HG03108 (cell line): ENCODE results near the gene KLHL29.

Source experiments
- ATAC-seq: cut with Tn5 transposase; IDR thresholded peaks from one replicate; pipeline ENCODE4 v1.9.1; 2021; ENCODE audit warnings: moderate library complexity; ENCODE audit not compliant: unreplicated experiment

The KLHL29 gene

DNA sequence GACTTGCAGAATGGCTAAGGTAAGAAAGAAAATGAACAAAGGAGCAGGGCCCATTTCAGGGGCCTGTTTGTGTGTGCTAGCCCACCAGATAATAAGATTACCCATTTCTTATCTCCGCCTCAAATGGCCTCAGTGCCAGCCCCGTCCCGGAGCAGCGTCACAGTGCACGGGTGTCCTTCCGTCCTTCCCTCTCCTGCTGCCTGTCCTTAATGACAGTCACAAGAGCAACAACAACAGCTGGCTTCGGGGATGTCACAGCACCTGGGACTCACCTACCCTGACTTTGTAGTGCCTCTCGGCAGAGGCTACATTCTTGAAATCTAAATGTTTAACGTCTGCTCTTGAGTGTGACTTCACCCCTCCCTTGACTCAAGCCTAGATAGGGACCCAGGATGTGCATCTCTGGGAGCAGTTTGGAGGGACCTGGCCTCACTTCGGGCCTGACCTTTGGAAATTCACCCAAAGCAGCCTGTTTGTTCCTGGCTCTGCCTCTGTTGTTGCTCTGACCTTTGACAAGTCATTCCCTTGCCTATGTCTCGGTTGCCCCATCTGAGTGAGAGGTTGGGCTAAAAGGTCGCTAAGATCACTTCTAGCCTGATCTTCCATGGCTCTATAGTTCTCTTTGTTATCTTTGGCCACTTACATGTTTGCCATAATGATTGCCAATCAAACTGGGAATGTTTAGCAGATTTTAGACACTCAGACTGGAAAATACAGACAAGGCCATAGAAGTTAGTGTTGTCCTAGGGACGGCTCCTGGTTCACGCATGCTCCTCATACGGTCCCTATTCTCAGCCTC is 122.5 kb downstream of the KLHL29 start:
- ATAC-seq: no peak

DNA sequence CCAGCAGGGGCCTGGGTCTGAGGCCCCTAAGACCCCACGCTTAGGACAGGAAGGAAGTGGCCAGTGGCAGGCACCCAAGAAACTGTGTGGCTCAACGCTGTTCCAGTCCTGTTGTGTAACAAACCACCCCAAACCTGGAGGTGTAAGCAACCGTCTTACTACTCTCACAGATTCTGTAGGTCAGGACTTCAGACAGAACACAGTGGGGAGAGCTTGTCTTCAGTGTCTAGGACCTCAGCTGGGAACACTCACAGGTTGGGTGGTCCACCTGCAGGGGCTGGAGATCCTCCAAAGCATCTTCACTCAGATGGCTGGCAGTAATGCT is 123.0 kb downstream of the KLHL29 start:
- no peak for ATAC-seq

DNA sequence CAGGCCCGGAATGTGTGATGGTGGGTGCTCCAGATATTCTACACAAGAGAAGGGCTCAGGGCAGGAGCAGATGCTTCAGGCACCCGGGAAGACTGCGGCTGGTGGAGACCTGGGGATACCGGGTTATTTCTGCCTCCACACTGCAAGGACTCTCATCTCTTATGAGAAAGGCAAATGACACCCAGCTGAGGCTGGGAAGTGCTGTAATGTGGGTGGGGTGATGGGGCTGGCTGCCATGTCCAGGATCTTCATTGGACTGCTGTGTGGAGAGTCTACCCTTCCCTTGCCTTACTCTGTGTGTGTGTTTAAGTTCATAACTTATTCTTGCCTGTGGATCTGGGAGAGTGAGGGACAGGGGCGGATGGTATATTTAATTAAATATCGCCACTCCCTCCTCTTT is 124.1 kb downstream of the KLHL29 start:
- no peak for ATAC-seq

DNA sequence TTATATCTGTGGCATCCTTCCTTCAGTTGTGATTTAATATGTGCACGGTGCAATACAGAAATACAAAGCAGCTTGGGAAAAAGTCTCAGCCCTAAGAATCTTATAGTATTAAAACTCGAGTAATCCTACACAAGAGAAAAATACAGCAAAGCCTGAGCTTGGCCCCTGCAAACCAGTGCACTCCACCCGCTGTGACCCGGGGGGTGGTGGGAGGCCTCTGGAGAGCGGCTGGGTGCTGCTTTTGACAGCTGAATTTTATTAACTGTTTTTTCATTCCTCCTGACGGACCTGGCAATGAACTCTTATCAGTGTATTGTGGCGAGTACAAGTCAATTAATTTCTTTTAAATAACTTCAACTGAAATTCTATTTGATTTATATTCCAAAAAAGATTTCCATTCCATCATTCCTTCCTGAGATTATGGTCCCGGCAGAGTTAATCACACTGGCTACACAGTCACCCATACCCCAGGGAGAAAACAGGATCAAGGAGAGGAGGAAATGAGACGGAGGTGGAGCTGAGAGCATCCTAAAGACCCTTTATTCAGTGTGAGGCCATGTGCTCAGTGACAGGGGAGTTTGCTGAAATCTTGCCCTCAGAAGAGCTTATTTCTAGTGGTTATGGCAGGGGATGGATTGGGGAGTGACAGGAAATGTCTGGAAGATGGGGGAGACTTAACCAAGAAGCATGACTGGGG is 124.8 kb downstream of the KLHL29 start:
- no peak for ATAC-seq

DNA sequence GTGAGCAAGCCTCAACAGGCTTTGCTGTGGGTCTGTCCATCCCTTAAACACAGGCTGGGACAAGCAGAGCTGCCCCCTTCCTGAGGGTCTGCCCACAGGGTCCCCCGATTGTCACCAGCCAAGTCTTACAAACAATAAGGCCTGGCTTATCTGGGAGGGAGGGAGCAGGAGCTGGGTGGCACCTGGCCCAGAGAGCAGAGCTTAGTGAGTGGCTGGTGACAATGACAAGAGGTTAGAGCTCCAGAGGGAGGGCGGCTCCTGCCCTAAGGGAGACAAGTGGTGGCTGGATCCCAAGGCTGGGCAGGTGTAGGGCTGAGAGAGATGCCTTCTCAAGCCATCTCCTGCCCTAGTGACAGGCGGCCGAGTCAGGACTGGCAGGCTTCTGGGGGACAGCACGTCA is 125.5 kb downstream of the KLHL29 start:
- ATAC-seq: no peak

DNA sequence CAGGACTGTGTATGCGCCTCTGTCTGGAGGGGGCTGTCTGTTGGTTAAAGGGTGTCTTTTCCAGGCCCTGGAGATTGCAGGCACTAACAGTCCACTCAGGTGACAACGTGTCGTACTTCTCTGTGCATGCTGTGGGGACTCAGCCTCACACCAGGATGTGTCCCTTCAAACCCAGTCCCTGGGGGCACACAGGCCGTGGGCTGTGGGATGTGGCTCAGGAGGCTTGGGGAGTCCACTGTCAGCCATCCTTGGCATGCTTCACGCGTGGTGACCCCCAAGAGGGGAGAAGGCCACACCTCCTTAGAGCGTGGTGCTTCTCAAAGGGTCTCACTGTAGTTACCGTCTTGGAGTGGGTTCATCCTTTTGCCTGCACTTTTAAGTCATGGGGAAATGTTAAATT is 127.8 kb downstream of the KLHL29 start:
- no peak for ATAC-seq

DNA sequence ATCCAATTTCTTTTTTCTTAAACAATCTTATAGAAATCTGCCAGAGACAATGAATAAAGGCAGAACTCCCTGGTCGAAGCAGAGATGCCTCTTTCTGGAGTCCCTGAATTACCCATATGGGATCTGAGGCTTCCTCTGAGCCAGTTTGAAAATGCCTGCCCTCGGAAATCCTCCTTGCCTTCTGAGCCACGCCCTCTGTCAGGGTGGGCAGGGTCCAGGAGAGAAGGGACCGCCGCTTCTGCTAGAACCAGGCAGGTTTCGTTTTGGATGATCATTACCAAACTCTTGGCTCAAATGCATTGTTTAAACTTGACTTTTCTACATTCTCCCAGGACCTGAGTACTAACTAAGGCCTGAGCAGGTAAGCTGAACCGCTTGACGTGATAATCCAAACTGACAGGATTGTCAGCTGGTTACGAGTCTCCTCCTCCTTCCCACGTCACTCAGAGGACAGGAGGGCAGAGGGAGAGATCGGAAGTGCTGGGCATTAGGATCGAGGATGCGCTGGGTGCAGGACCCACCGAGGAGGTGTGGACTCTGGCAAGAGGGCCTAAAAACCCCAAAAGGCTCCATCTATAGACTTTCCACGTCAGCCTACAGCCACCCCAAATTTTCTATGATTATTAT is 128.4 kb downstream of the KLHL29 start:
- ATAC-seq: no peak

DNA sequence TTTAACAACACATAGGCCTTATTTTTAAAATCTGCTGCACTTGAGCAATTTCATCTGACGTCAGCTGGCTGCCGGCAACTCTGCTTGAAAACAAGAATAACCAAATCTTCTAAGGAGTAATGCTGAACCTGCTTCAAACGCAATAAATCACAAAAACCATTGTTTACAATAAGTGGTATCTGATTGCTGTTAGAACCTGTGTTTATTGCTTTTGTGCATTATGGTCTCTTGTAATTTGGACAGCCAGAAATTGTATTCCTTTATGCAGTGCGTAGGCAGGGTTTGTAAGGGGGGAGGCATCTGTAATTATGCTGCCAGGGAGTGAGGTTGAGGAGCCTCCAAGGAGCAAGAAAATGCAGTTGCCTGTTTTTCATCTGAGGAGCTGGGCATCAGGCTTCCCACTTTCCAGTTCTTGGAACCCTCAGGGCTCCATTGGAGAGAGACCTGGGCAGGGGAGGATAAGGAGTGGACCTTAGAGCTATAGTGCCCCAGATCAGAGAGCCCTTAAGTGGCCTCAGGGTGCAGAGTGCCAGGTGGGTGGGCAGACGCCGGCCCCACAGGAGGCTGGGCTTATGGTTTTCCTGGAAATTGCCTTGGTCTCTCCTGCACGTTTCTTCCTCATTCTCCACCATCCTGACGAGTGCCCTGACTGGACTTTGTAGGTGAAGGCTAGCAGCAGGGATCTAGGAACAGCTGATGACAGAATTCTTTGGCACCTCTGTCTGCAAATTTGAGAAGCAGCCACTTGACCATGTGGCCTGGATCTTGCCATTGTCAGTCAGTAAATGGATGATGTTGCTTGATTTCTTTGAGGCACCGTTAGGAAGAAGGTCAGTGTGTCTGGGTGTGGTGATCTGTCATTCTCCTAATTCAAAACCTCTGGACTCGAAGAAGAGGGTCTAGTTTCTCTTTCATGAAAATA is 129.2 kb downstream of the KLHL29 start:
- ATAC-seq: no peak

DNA sequence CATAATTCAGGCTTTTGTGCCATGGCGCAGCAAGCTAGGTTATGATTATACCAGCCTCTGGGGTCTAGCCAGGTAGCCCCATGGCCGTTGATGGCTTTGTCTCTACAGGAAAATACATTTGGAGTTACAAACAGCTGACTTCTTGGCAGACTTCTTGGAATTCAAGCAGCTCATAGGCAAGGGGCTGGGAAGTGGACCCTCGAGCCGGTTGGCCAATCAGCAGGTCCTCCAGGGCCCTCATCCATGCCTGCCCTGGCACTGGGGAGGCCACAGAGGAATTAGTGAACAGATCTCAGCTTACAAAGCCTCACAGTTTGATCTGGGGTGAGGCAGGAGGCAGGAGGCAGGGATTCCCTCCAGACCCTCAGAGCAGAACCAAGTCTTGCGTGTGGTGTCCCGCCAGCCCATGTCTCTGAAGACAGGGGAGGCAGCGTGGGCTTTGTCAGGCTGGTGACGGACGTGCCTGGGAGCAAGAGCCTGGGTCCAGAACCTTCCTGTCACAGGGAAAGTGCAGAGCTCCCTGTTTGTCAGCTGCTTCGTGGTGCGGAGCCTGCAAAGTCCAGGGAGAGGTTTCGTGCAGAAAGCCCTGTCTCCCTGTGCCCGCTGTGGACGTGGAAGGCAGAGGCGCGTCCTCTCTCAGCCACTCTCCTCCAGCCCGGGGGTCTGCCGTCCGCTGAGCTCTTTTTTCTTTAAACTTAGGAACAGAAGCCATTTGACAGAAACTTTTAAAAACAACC is 131.7 kb downstream of the KLHL29 start:
- no peak for ATAC-seq

DNA sequence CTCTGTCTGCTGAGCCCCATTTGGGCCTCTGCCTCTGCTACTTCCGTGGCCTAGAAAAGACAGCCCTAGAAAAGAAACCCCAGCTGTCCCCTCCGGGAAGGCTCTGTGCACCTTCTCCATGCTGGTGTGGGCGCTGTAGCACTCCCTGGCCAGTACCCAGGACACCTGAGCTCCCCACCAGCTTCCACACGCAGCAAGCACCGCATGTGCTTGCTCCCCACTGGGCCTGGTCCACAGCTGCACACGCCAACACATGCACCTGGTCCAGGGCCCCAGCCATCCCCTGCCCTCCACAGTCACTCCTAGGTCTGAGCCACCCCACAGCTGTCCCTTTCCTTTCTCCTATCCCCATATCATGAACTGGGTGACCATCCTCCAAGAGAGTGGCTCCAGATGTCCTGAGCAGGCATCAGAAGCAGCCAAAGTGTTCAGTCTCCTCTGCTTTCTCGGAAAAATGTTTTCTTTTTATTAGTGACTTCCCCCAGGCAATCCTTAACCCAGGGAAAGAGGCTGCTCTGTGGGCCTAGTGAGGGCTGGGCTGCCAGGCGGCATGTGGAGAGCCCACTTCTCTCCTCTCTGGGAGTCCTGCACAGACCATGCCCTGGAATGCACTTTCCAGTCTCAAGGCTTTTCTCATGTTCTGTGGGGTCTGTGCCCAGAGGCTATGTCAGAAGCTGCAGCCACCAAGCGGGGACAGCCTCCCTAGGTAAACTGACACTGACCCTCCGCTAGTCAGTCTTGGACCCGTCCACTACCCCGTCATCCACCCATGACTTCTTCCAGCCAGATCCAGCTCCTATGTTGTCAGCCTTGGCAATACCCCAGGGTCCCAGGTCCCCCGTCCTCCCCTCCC is 133.7 kb downstream of the KLHL29 start:
- ATAC-seq: no peak

DNA sequence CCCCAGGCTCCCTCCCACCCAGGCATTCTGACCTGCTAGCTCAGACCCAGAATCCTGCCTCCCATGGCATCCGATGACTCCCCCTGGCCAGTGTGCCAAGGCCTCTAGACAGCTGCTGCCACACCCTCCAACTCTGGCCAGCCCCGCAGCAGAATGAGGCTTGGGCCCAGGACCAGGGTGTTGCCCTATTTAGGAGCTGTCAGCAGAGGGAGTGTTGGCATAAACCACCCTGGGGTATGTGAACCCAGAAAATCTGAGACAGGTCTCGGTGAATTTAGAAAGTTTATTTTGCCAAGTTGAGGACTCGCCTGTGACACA is 134.3 kb downstream of the KLHL29 start:
- ATAC-seq: no peak

DNA sequence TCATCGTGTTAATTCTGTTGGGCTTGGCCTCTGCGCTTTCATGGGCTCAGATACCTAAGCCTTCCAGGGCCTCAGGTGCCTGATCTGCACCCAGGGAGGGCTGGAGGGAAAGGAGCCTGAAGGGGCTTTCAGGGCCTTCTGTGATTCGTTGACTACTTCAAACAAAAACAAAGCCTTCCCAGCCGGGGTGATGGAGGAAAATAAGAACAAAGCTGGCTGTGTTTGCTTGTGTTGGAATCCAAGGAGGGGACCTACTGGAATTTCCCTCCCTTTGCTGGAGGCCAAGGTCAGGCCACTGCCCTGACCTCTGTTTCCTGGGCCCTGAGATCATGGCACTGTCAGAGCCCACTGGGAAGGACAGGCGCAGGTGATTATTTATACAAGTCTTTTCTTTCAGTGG is 135.3 kb downstream of the KLHL29 start:
- ATAC-seq: no peak

DNA sequence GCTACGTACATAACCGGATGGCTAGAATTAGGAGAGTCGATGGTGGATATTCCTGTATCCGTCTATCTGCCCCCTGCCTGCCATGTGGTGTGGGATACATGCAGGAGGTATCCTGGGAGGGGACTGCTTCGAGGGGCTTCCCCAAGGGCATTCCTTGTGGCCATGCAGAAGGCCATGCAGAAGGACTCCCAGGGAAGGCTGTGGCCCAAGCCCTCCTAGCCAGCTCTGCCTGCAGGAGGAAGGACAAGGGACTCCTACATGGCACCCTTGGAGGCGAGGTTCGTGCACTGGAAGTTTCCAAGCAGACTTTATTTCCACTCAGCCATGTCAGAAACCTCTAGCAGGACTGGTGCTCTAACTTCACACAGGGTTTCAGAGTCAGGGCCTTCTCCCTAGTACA is 136.1 kb downstream of the KLHL29 start:
- ATAC-seq: no peak

DNA sequence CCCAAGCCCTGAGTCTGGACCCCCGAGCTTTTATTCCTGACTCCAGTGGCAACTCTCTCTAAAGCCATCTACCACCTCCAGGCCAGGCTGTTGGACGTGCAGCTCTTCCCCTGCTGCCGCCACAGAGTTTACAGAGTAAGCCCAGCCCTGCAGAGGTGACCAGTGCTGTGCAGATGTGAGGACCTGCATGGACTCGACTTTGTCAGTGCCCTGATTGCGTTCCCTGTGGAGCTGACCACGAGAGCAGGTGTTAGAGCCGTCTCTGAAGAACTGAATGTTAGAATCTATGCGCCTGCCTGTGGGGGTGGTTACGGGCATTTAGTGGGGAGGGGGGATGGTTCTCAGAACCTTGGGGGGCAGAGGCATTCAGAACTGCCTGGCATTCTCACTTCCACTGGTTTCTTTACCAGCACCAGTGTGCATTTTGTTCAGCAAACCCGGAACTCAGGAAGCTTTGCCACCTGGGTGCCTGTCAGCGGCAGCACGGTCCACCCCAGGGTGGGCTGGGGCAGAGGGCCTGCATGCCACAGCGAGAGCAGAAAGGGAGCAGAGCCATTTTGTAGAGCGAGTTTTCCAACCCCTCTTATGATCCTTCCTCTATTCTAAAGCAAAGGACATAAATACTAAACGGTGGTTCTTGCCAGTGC is 137.9 kb downstream of the KLHL29 start:
- no peak for ATAC-seq

DNA sequence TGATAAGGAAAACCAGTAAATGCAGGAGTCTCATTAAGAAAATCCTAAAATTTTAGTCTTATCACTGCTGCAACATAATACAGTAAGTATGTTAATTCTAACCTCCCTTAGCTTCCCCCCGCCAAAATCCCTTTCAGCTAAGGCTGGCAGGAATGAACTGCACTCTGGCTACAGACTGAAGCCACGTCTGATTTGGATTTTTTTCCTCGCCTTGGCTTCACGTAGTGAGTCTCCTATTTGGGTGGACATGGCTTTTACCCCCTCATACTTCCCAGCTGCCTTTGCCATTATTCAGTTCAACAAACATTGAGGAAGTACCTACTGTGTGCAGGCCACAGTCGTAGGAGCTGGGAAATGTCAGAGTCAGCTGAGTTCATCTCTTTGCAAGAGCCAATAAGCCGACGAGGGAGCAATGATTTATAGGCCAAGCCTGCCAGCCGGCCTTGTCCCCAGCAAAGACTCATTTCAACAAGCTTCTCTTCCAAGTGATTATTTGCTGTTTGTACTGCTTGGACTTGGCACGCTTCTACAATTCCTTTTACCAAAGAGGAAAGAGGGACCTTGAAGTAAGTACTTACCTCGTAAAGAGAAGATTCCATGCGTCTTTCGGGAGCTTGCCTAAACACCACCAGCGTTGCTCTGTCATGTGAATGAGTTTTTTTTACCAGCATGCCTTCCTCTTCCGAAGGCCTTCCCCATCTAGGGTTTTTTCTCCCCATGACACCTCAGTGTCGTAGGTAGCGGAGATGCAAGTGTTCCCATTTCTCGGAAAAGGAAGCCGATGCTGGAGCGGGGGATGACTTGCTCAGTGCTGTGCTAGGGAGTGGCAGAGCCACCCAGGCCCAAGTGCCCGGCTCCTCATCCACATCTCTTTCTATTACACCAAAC is 138.6 kb downstream of the KLHL29 start:
- ATAC-seq: no peak

DNA sequence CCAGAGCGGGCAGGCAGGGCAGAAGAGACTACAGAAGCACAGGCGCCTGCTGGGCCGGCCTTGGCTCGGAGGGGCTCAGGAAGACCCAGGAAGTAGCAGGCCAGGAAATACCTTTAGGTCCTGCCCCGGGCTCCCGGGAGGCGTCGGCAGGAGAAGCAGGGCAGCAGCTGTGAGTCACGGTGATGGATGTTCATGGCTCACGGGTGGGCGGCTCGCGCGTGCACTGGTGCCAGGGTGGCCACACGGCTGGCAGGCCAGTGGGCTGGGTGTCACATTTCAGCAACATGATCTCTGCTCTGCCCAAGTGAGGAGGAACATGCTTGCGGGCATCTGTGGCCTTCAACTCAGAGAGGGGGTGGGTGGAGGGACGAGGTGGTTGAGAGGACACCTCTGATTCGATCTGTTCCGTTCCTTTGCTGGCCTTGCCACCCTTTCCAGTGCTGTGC is 139.3 kb downstream of the KLHL29 start:
- ATAC-seq: no peak

DNA sequence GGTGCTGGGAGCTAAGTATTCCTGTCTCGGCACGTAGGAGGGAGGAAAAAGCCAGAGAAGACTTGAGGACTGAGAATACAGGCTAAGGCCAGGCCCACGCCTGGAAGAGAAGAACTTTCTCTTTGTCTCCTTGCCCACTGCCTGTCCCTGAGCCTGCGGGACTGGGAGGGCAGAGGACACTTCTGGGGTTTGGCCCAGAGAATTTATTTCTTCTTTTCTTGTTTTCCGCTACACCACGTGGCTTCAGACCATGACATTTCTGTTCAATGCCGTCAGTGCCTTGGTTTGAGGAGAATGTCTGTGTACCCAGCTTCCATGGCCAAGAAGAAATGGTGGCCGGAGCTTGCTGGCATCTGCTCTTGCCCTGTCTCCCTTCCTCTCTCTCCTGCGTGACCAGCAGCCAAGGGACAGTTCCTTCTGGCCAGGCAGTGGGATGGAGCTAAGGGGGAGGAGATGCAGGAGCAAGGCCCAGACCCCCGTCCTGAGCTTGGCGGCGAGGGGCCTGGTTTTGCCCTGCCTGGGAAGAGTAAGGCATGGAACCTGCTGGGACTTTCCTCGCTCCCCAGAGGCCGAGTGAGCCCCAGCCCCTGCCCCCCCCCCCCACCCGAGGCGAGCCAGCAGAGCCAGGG is 140.3 kb downstream of the KLHL29 start:
- no peak for ATAC-seq

DNA sequence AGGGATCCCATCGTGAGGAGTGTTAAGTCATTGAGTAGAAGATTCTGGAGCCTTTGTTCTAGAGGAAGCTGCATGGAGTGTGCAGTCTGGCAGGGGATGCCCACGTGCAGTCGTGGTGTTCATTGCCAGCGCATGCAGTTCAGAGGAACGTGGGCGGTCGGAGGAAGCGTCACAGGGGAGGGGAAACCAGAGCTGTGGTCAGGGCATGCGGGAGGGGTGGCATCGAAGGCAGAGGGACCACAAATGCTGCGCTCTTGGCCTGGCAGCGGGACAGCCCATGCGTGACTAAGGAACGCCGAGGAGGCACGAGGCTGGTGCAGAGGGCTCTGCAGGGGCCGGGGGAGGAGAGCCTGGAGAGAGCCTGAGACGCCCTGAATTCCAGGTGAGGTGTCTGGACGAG is 141.1 kb downstream of the KLHL29 start:
- no peak for ATAC-seq
